K562 (cell line): ENCODE measurements around the gene ACAT2. TPM values are rescaled to one million over a fixed set of nuclear protein-coding genes. Genes with fewer than 3 reads are reported as not detected.
A peak's percentile ranks its signal among the peaks of the same experiment; 100 is the strongest.

Experiments
- CHD7 ChIP-seq: fragments of 200-600 bp; sonication (generic); IDR thresholded peaks from one replicate; pipeline ENCODE4 v1.6.1; 2012; ENCODE audit warnings: mild to moderate bottlenecking, low read depth, low read length, inconsistent platforms
- COPS2 ChIP-seq: fragments of 450-650 bp; conservative IDR thresholded peaks from 2 replicates; pipeline ENCODE4 v1.6.1; 2016; ENCODE audit warnings: mild to moderate bottlenecking, moderate library complexity
- GATA2 ChIP-seq: sonication (generic); formaldehyde crosslinking; IDR thresholded peaks from 2 replicates; pipeline ENCODE4 v1.4.0; 2020; ENCODE audit warnings: mild to moderate bottlenecking, missing genetic modification reagents
- KAT8 ChIP-seq: fragments of 450-650 bp; IDR thresholded peaks from 2 replicates; pipeline ENCODE4 v1.6.1; 2016; ENCODE audit warnings: low read depth, mild to moderate bottlenecking
- KLF1 ChIP-seq: fragments of 450-650 bp; IDR thresholded peaks from 2 replicates; pipeline ENCODE4 v1.6.1; 2016; ENCODE audit warnings: missing genetic modification characterization, missing compliant biosample characterization
- NFXL1 ChIP-seq: fragments of 450-650 bp; formaldehyde crosslinking; IDR thresholded peaks from 2 replicates; pipeline ENCODE4 v1.4.0; 2021; ENCODE audit warnings: mild to moderate bottlenecking
- NKRF ChIP-seq: fragments of 450-650 bp; IDR thresholded peaks from 2 replicates; pipeline ENCODE4 v1.6.1; 2016; ENCODE audit warnings: borderline replicate concordance
- POLR2G ChIP-seq: fragments of 200-400 bp; formaldehyde crosslinking; IDR thresholded peaks from 2 replicates; pipeline ENCODE4 v1.6.1; 2017; ENCODE audit warnings: low read depth, mild to moderate bottlenecking, antibody characterized with exemption, low read length, moderate library complexity
- ZNF584 ChIP-seq: fragments of 200-800 bp; sonication (Bioruptor generic); IDR thresholded peaks from 2 replicates; pipeline ENCODE4 v1.6.1; 2016; ENCODE audit warnings: low read depth, mild to moderate bottlenecking, missing genetic modification characterization, missing compliant biosample characterization
- polyA plus RNA-seq, 8 experiments: library from polyadenylated mRNA; depleted of rRNA in 4 of 8; stranded (reverse) in 5 of 8; unstranded in 3 of 8; fragments of >200 nt; fragmentation: Nextera tagmentation in 2 of 8; fragmentation: Illumina TruSeq in 1 of 8; extraction: Ambion mirVana in 2 of 8; extraction: Trizol in 1 of 8; gene quantifications; 2 replicates each; pipeline versions ENCODE4 v1.2.1 to v1.2.3, GENCODE V29; 2011 to 2014; ENCODE audit warnings: inconsistent platforms in 1 of 8, missing spikeins in 1 of 8
- total RNA-seq, 7 experiments: library from RNA; depleted of rRNA in 6 of 7; stranded (reverse); fragments of >200 nt in 6 of 7; fragmentation: Illumina TruSeq in 2 of 7; extraction: Trizol in 2 of 7; gene quantifications; 2 replicates each; pipeline versions ENCODE4 v1.2.1 to v1.2.3, GENCODE V29; 2011 to 2021; ENCODE audit warnings: low replicate concordance in 1 of 7
- TF ChIP-seq, protein P1 (sequence below): fragments of 450-650 bp; formaldehyde crosslinking; IDR thresholded peaks from 2 replicates; pipeline ENCODE4 v1.4.0; 2022; ENCODE audit warnings: missing genetic modification characterization

Gene ACAT2
- total and polyA plus RNA-seq, 9 of the 15 experiments (the other 6 are each of a cell fraction or from before 2014, with no cell fraction given) = 63.0 to 309 (median 144) TPM

- TF ChIP-seq CHD7 (no peak), COPS2 (no peak), ZNF584 (CRISPR knock-in tag) (no peak), POLR2G (peak; percentile 94), KLF1 (tag) (peak; percentile 33; the same call in 1 of the 2 replicates), NKRF (peak; percentile 66), NFXL1 (no peak), KAT8 (no peak), GATA2 (CRISPR knock-in tag) (no peak)
- TF ChIP-seq, protein P1, sequence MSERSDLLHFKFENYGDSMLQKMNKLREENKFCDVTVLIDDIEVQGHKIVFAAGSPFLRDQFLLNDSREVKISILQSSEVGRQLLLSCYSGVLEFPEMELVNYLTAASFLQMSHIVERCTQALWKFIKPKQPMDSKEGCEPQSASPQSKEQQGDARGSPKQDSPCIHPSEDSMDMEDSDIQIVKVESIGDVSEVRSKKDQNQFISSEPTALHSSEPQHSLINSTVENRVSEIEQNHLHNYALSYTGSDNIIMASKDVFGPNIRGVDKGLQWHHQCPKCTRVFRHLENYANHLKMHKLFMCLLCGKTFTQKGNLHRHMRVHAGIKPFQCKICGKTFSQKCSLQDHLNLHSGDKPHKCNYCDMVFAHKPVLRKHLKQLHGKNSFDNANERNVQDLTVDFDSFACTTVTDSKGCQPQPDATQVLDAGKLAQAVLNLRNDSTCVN = no peak
These were observed at the start of gene ACAT2 (continued) for GRCh38 chr6:159761873-159762680.
